SK-N-DZ (cell line): ENCODE results near the gene RAP1B.

Source experiments
- DNase-seq: peaks from one replicate; pipeline ENCODE4 v3.0.0-alpha.2; 2015; ENCODE audit warnings: low spot score
- small RNA-seq, 2 experiments: library from RNA; depleted of rRNA; stranded (forward); fragments of <200 nt; gene quantifications; one replicate each; pipeline ENCODE3, GENCODE V24; 2014

RAP1B gene

DNA sequence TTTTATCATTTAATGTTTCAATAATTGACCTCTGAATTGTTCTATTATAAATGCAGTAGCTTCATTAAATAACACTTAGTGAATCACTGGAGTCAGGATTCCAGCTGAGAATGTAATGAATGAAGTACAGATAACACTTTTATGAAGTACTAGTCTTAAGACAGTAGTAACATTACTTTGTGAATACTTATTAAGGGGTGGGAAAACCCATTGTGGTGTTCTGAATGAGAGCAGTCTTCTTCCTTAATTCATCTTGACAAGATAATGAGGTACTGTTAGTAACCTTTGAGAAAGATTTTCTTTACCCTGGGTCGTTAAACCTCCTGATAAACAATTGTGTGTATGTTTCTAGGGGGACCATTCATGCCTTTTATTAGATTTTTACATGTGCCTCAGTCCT lies 88.8 kb downstream of the RAP1B start:
- DNase-seq = no peak

Small RNA genes lying within 50 kb of the gene (small RNA-seq; reads per million reads assigned to genes)
- gene RF00017 (0 reads per million in 2 experiments), gene SNORA70G (0 to 0.03 reads per million in 2 experiments)
